Hepatocyte (in vitro differentiated cells): ENCODE measurements around the gene VMAC.

Experiments used
- CTCF ChIP-seq: fragments of 200-600 bp; sonication (generic); IDR thresholded peaks from 2 replicates; pipeline ENCODE4 v1.5.1; 2016; ENCODE audit warnings: antibody characterized with exemption, mild to moderate bottlenecking; ENCODE audit not compliant: poor library complexity
- EZH2 ChIP-seq: fragments of 200-600 bp; sonication (generic); IDR thresholded peaks from 2 replicates; pipeline ENCODE4 v1.6.1; 2016; ENCODE audit warnings: antibody characterized with exemption, mild to moderate bottlenecking, borderline replicate concordance

DNA sequence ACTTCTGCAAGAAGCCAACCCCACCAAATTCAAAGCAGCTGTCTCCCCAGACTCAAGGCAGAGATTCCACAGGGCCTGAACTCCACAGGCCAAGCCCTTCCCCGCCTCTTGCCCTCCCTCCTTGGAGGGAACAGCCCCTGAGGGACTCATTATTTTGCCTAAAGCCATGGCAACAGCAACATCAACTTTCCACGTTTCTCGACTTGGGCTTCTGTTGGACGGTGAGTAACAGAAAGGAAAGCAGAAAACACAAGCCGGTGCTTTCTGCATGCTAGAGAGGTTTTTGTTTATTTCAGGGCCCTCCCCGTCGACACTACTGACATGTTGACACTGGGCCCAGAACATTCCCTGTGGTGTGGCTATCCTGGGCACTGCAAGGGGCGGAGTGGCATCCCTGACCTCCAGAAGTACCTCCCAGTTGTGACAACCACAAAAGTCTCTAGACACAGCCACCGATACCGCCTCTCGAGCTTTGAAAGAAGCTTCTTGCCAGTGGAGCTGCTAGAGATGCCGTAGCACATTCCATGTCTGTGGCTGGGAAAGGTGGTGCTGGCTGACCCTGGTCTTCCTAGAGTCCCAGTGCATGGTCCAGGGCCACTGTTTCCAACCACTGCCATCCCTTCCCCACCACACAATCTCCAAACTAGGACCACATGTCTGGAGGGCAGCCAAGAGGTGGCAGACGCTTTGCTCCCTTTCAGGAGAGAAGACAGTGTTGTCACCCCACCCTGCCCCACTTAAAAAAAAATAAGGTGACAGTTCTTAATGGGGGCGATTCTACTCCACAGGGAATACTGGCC, 22.2 kb downstream of the VMAC start:
- TF ChIP-seq EZH2, result no peak
- no peak for TF ChIP-seq CTCF
